IMR-90 (cell line): ENCODE results near the gene EXOC3L2. TPM values are rescaled to one million over a fixed set of nuclear protein-coding genes. Genes with fewer than 3 reads are reported as not detected.
A peak's percentile ranks its signal among the peaks of the same experiment; 100 is the strongest.

ENCODE experiments used
- ATAC-seq: fragments of 200-7000 bp; cut with Tn5 transposase; 2 replicates; pipeline ENCODE4 v1.9.1; 2020; ENCODE audit warnings: low read depth, mild to moderate bottlenecking, moderate library complexity
- BruUV-seq: library from RNA; stranded (reverse); fragments of 400-500 nt; replicated peaks from 2 replicates; lab custom pipeline; 2021; lab: Mats Ljungman, UMichigan
- CTCF ChIA-PET: fragments of 300-600 bp; formaldehyde crosslinking; extraction: SDS; loops from one replicate; lab custom pipeline; 2021; ENCODE audit warnings: antibody characterized with exemption; lab: Yijun Ruan, JAX
- POLR2A ChIA-PET: fragments of 300-600 bp; sonication (Branson Sonifier 250); formaldehyde crosslinking; loops from one replicate; lab custom pipeline; 2022; ENCODE audit warnings: antibody characterized with exemption; ENCODE audit not compliant: unreplicated experiment; lab: Charles Lee
- DNase-seq: peaks from one replicate; pipeline ENCODE4 v3.0.0; 2013
- H2AFZ ChIP-seq: replicated peaks from 2 replicates; pipeline ENCODE3; 2013; ENCODE audit warnings: low read length, mild to moderate bottlenecking; ENCODE audit not compliant: poor library complexity
- H2AK5ac ChIP-seq: 2 replicates; pipeline ENCODE4 v1.6.1; 2013; ENCODE audit warnings: low read depth, low read length, inconsistent platforms
- H2AK9ac ChIP-seq: replicated peaks from 2 replicates; pipeline ENCODE3; 2013; ENCODE audit warnings: mild to moderate bottlenecking, low read depth, low read length, moderate library complexity; ENCODE audit not compliant: poor library complexity
- H2BK120ac ChIP-seq: 2 replicates; pipeline ENCODE4 v1.6.1; 2013; ENCODE audit warnings: low read depth, low read length, inconsistent platforms
- H2BK15ac ChIP-seq: 3 replicates; pipeline ENCODE4 v1.6.1; 2013; ENCODE audit warnings: low read depth, low read length, inconsistent platforms
- H2BK20ac ChIP-seq: 2 replicates; pipeline ENCODE4 v1.6.1; 2013; ENCODE audit warnings: low read depth, mild to moderate bottlenecking, inconsistent platforms, low read length, moderate library complexity
- H2BK5ac ChIP-seq: 2 replicates; pipeline ENCODE4 v1.6.1; 2013; ENCODE audit warnings: mild to moderate bottlenecking, low read depth, low read length, inconsistent platforms; ENCODE audit not compliant: poor library complexity, severe bottlenecking
- H3K14ac ChIP-seq: replicated peaks from 2 replicates; pipeline ENCODE4 v1.6.1; 2013; ENCODE audit warnings: low read depth, low read length, inconsistent platforms
- H3K18ac ChIP-seq: 2 replicates; pipeline ENCODE4 v1.6.1; 2013; ENCODE audit warnings: low read depth, low read length, control low read depth
- H3K23ac ChIP-seq: 2 replicates; pipeline ENCODE4 v1.6.1; 2013; ENCODE audit warnings: low read depth, low read length, inconsistent platforms
- H3K27ac ChIP-seq: 2 replicates; pipeline ENCODE4 v1.5.1; 2013; ENCODE audit warnings: mild to moderate bottlenecking, control low read depth, low read length; ENCODE audit not compliant: insufficient read depth
- H3K27me3 ChIP-seq: 2 replicates; pipeline ENCODE4 v1.6.1; 2013; ENCODE audit warnings: low read length; ENCODE audit not compliant: control insufficient read depth, insufficient read depth
- H3K36me3 ChIP-seq: 2 replicates; pipeline ENCODE4 v1.6.1; 2013; ENCODE audit warnings: low read length, mixed read lengths; ENCODE audit not compliant: control insufficient read depth, insufficient read depth
- H3K4ac ChIP-seq: 2 replicates; pipeline ENCODE4 v1.6.1; 2013; ENCODE audit warnings: low read depth, low read length, inconsistent platforms
- H3K4me1 ChIP-seq: 2 replicates; pipeline ENCODE4 v1.6.1; 2013; ENCODE audit warnings: low read length, mixed read lengths; ENCODE audit not compliant: control insufficient read depth, insufficient read depth
- H3K4me2 ChIP-seq: 2 replicates; pipeline ENCODE4 v1.6.1; 2013; ENCODE audit warnings: low read depth, mild to moderate bottlenecking, control low read depth, low read length, moderate library complexity
- H3K4me3 ChIP-seq: 2 replicates; pipeline ENCODE4 v1.5.1; 2013; ENCODE audit warnings: low read depth, mild to moderate bottlenecking, control low read depth, low read length, moderate library complexity; ENCODE audit not compliant: insufficient read depth
- H3K56ac ChIP-seq: 2 replicates; pipeline ENCODE4 v1.6.1; 2013; ENCODE audit warnings: low read length, inconsistent platforms; ENCODE audit not compliant: insufficient read depth; ENCODE audit errors: extremely low read depth
- H3K79me1 ChIP-seq, 2 experiments: 2 replicates each; pipeline ENCODE4 v1.6.1; 2013; ENCODE audit warnings: low read length in 2 of 2, inconsistent platforms in 1 of 2, low read depth in 1 of 2
- H3K9ac ChIP-seq: 2 replicates; pipeline ENCODE4 v1.6.1; 2013; ENCODE audit warnings: low read depth, low read length, control low read depth
- H3K9me1 ChIP-seq: 2 replicates; pipeline ENCODE4 v1.6.1; 2013; ENCODE audit warnings: low read length, inconsistent platforms; ENCODE audit not compliant: insufficient read depth
- H3K9me3 ChIP-seq: 2 replicates; pipeline ENCODE4 v1.6.1; 2013; ENCODE audit warnings: low read length; ENCODE audit not compliant: control insufficient read depth, insufficient read depth
- H4K20me1 ChIP-seq: 2 replicates; pipeline ENCODE4 v1.6.1; 2013; ENCODE audit warnings: low read length, inconsistent platforms; ENCODE audit not compliant: insufficient read depth
- H4K5ac ChIP-seq: 2 replicates; pipeline ENCODE4 v1.6.1; 2013; ENCODE audit warnings: mild to moderate bottlenecking, low read depth, low read length, control low read depth
- H4K8ac ChIP-seq, 2 experiments: 2 replicates each; pipeline ENCODE4 v1.6.1; 2013; ENCODE audit warnings: low read depth in 2 of 2, low read length in 2 of 2, control low read depth in 1 of 2, inconsistent platforms in 1 of 2
- H4K91ac ChIP-seq: 2 replicates; pipeline ENCODE4 v1.6.1; 2013; ENCODE audit warnings: low read depth, low read length, inconsistent platforms; ENCODE audit not compliant: insufficient read depth
- CEBPB ChIP-seq: IDR thresholded peaks from 2 replicates; pipeline ENCODE4 v1.6.1; 2012; ENCODE audit warnings: low read depth, low read length, improper control_type of control experiment
- CHD1 ChIP-seq: IDR thresholded peaks from 2 replicates; pipeline ENCODE4 v1.6.1; 2012; ENCODE audit warnings: low read depth, low read length, improper control_type of control experiment
- CTCF ChIP-seq: conservative IDR thresholded peaks from 2 replicates; pipeline ENCODE4 v1.5.1; 2012; ENCODE audit warnings: mild to moderate bottlenecking, low read depth, low read length, improper control_type of control experiment
- FOS ChIP-seq: fragments of 150-350 bp; IDR thresholded peaks from 2 replicates; pipeline ENCODE4 v1.6.1; 2016; ENCODE audit warnings: low read depth, low read length
- MAFK ChIP-seq: IDR thresholded peaks from 2 replicates; pipeline ENCODE4 v1.6.1; 2012; ENCODE audit warnings: low read depth, low read length, improper control_type of control experiment
- MAZ ChIP-seq: IDR thresholded peaks from 2 replicates; pipeline ENCODE4 v1.6.1; 2012; ENCODE audit warnings: low read depth, mild to moderate bottlenecking, low read length, improper control_type of control experiment, moderate library complexity, borderline replicate concordance
- MXI1 ChIP-seq: IDR thresholded peaks from 2 replicates; pipeline ENCODE4 v1.6.1; 2012; ENCODE audit warnings: low read depth, mild to moderate bottlenecking, low read length, moderate library complexity, borderline replicate concordance
- NFE2L2 ChIP-seq: fragments of 150-350 bp; IDR thresholded peaks from 2 replicates; pipeline ENCODE4 v1.6.1; 2016; ENCODE audit warnings: low read depth, mild to moderate bottlenecking, low read length
- RAD21 ChIP-seq: IDR thresholded peaks from 2 replicates; pipeline ENCODE4 v1.6.1; 2012; ENCODE audit warnings: low read length, improper control_type of control experiment
- RCOR1 ChIP-seq: IDR thresholded peaks from 2 replicates; pipeline ENCODE4 v1.6.1; 2012; ENCODE audit warnings: mild to moderate bottlenecking, low read length, improper control_type of control experiment; ENCODE audit not compliant: insufficient replicate concordance
- SMC3 ChIP-seq: fragments of 150-350 bp; IDR thresholded peaks from 2 replicates; pipeline ENCODE4 v1.6.1; 2016; ENCODE audit warnings: low read depth, mild to moderate bottlenecking, antibody characterized with exemption, low read length, moderate library complexity
- USF2 ChIP-seq: fragments of 150-350 bp; IDR thresholded peaks from 2 replicates; pipeline ENCODE4 v1.6.1; 2017; ENCODE audit warnings: mild to moderate bottlenecking, antibody characterized with exemption, low read length, low read depth
- WGBS, 2 experiments: methylation state at CpG; one replicate each; pipeline versions ENCODE4 v1.1.5 to v1.1.7; 2013; ENCODE audit warnings: missing lambda C conversion rate in 2 of 2; ENCODE audit not compliant: insufficient read length in 1 of 2; ENCODE audit errors: extremely low coverage in 2 of 2; 5-methylcytosine and 5-hydroxymethylcytosine counted together
- dilution Hi-C: fragments of 300-500 bp; cut with HindIII; formaldehyde crosslinking; loops from one replicate; pipeline ENCODE4 v1.14.3; 2018; ENCODE audit warnings: low sequenced_read_pairs; ENCODE audit not compliant: unreplicated experiment
- in situ Hi-C: fragments of 300-500 bp; cut with MboI; formaldehyde crosslinking; loops from 3 replicates; pipeline ENCODE4 v1.14.3; 2019; ENCODE audit warnings: low sequenced_read_pairs, inconsistent platforms, mixed read lengths
- intact Hi-C: fragments of 100-400 bp; cut with micrococcal nuclease; formaldehyde crosslinking; loops from 2 replicates; pipeline ENCODE4 v1.10.0; 2022
- polyA plus RNA-seq, 3 experiments: library from polyadenylated mRNA; depleted of rRNA; stranded (reverse); fragments of >200 nt; gene quantifications; 2 replicates each; pipeline ENCODE4 v1.2.3, GENCODE V29; 2012; ENCODE audit warnings: low replicate concordance in 1 of 3
- total RNA-seq: library from RNA; depleted of rRNA; stranded (reverse); fragments of >200 nt; gene quantifications from 2 replicates; pipeline ENCODE4 v1.2.3, GENCODE V29; 2012
- TF ChIP-seq, protein P1 (sequence below): fragments of 150-350 bp; IDR thresholded peaks from 2 replicates; pipeline ENCODE4 v1.6.1; 2016; ENCODE audit warnings: low read depth, mild to moderate bottlenecking, low read length, moderate library complexity, borderline replicate concordance

The EXOC3L2 gene
- total and polyA plus RNA-seq, 2 of the 4 experiments (the other 2 are of a cell fraction), result 0.03 TPM; not detected in 1

GRCh38 chr19:45163751-45164460 is 81.3 kb downstream of the EXOC3L2 start:
- H3K27ac ChIP-seq, result no peak overlapping the region
- no peaks in the 10 kb centered on the region for H3K9me1 ChIP-seq
- DNase-seq (no peak), ATAC-seq (no peak)
- TF ChIP-seq RAD21 (no peak), NFE2L2 (no peak), RCOR1 (no peak), CTCF (no peak), FOS (no peak), USF2 (no peak), MAZ (no peak), MAFK (no peak), MXI1 (no peak), CEBPB (no peak), CHD1 (no peak), SMC3 (no peak)
- TF ChIP-seq, protein P1, sequence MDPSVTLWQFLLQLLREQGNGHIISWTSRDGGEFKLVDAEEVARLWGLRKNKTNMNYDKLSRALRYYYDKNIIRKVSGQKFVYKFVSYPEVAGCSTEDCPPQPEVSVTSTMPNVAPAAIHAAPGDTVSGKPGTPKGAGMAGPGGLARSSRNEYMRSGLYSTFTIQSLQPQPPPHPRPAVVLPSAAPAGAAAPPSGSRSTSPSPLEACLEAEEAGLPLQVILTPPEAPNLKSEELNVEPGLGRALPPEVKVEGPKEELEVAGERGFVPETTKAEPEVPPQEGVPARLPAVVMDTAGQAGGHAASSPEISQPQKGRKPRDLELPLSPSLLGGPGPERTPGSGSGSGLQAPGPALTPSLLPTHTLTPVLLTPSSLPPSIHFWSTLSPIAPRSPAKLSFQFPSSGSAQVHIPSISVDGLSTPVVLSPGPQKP, result no peak
- 40% methylated on average over 1 of the region's 15 CpGs; no CpG with 5 or more reads in 1 of the 2 experiments for WGBS, 2 experiments
- H3K23ac ChIP-seq, result no peak overlapping the region
- ChIA-PET CTCF (no interaction called here), POLR2A (no interaction called here)
- no peak overlapping the region for H2BK20ac ChIP-seq
- no peak overlapping the region for H3K18ac ChIP-seq
- H2BK15ac ChIP-seq, result no peak overlapping the region
- no peak overlapping the region for H4K5ac ChIP-seq
- no peaks in the 10 kb centered on the region for H3K9me3 ChIP-seq
- H3K4me3 ChIP-seq, result no peak overlapping the region
- H4K91ac ChIP-seq, result no peak overlapping the region
- no peak overlapping the region for H3K4me2 ChIP-seq
- H2AK9ac ChIP-seq, result peak overlapping the region; percentile 72
- peaks cover 5% of the 10 kb centered on the region; the same call in 1 of the 2 replicates for H4K20me1 ChIP-seq
- no peaks in the 10 kb centered on the region for H3K79me1 ChIP-seq
- peaks cover 2% of the 10 kb centered on the region; the same call in 1 of the 2 replicates for H3K4me1 ChIP-seq
- H3K36me3 ChIP-seq, result no peaks in the 10 kb centered on the region
- H3K9ac ChIP-seq, result no peak overlapping the region
- no peak overlapping the region; the same call in 1 of the 2 replicates for H2AK5ac ChIP-seq
- no TSS peak for BruUV-seq
- no peak overlapping the region for H2BK120ac ChIP-seq
- H4K8ac ChIP-seq, result no peak overlapping the region
- in situ Hi-C loops (no loop called here), dilution Hi-C loops (no loop called here), intact Hi-C loops (no loop called here)
- H3K4ac ChIP-seq, result no peak overlapping the region
- no peak overlapping the region for H3K14ac ChIP-seq
- no peak overlapping the region for H3K56ac ChIP-seq
- H2BK5ac ChIP-seq, result no peak overlapping the region
- peaks cover 17% of the 10 kb centered on the region; the same call in 1 of the 2 replicates for H3K27me3 ChIP-seq
- peak overlapping the region; percentile 61 for H2AFZ ChIP-seq
